ENCODE data around the gene PIGR.

PIGR gene

GRCh38 chr1:206907304-206907991 is 38.8 kb downstream of the PIGR start:
- DNase-seq = no peak

DNA sequence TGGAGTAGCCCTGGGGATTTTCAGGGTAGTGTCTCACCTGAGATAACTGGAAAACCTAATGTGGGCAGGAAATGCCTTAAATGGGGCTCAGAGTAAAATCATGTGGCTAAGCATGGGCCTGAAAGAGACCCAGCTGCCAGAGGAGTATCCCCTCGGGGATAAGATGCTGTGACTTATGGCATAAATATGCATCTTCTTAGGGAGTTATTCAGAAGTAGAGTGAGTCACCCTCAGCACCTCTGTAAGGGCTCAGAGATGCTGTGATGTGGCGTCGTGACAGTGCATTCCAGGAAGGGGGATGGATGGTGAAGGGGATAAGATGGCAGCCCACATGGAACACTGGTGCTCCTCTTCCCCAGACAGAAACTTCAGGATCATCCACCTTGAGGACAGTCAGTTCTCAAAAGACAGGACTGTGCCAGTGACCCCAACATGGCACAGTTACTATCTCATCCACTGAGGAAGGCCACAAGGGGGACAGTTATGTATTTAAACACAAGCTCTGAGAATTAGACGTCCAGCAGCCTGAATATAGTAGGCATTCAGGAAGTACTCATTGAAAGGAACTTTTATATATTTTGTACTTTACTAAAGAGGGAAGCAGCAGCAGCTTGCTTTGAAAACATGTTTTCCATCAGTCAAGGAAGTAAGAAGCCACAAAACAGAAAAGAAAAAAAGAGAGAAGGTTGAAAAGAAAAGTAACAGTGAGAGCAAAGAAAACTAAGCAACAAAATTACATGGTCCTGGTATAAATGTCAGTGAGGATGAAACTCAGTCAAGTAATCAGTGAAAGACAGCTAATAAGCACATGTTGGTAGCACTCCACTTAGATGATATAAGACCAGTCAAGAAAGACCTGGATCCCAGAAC is 40.7 kb downstream of the PIGR start:
- no peak for DNase-seq

DNA sequence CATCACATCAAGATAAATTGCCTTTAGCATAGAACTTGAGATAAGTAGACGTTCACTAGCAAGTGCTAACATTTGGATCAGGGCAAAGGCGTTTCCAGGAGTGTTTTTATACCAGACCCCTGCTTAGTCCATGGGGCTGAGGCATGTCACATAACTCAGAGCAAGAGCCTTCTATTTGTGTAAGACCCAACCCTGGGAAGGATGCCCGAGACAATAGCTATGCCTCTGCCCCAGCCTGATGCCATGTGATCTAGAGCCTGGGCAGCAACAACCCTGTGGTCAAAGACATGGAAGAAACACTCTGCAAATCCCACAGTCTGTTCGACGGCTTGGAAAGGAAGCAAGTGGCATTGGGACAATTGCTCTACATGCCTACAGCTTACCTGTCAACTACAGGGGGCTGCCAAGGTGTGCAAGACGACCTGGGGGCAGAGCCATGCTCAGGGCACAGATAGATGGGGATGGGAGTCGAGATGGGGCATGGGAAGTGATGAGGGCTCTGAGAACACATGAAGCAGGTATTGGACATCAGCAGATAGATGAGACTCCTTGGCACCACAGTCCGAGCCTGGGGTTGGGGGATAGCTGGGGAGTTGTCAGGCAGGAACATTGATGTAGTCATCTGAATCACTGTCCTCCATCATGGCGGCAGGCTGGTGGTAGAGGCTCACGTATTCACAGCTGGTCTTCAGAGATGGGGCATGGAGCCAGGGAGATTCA is 41.7 kb downstream of the PIGR start:
- DNase-seq = no peak

DNA sequence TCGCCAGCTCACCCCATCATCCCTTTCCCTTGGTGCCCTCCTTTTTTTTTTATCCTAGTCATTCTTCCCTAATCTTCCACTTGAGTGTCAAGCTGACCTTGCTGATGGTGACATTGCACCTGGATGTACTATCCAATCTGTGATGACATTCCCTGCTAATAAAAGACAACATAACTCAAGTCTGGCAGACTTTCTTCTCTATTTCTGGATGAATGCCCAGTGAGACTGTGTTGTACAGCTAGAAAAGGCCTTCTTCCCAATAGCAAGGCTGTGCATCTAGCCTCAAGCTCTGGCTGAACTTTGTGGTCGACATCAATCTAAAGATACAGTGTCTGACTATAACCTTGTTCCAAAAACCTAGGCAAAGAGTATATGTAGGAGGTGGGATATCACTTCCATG is 42.6 kb downstream of the PIGR start:
- DNase-seq = no peak

- no peak for DNase-seq
These were observed 43.6 kb downstream of the PIGR start for GRCh38 chr1:206902702-206903101.

DNA sequence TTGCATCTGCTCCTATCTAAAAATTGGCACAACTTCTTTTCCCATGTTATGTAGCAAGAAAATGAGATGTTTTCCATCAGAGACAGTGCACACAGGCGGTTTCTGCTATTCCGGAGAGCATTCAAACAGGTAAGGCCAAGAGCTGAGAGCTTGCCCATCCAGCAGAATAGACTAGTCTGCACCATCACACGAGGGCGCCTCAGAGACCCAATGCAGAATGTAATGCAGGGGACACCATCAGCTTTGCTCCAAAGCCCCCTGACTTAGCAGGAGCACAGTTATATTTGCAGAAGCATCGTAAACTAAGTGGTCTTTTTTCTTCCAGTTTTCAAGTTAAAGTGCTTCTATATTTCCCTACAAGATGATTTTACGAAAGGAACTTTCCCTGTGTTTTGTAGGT is 44.3 kb downstream of the PIGR start:
- DNase-seq = no peak

GRCh38 chr1:206900149-206900548 is 46.1 kb downstream of the PIGR start:
- no peak for DNase-seq

DNA sequence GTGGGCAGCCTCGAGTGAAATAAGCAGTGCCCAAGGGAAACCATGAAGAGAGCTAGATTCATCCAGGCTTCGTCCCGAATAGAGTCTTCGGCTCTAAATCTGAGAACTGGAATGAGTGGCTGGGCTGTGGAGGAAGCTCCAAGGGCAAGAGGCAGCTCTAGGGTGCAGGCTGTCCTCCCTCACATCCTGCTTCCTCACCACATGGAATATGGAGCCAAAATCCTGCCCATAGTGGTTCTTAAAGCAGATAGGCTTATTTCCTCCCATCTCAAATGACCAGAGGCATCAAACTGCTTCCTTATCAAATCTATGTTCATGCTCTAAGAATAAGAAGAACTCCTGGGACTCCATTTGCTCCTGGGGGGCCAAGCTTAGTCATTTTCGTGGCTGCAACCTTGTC is 46.5 kb downstream of the PIGR start:
- DNase-seq = no peak

GRCh38 chr1:206898915-206899431 is 47.3 kb downstream of the PIGR start:
- DNase-seq = no peak

- DNase-seq = no peak
These were observed 48.0 kb downstream of the PIGR start for GRCh38 chr1:206898089-206898914.

GRCh38 chr1:206897175-206897574 is 49.1 kb downstream of the PIGR start, which contains the start of gene IL24:
TSS of gene IL24 (plus strand) at chr1:206897443. CDS start at chr1:206897833, 390 bp downstream.
- DNase-seq = no peak

DNA sequence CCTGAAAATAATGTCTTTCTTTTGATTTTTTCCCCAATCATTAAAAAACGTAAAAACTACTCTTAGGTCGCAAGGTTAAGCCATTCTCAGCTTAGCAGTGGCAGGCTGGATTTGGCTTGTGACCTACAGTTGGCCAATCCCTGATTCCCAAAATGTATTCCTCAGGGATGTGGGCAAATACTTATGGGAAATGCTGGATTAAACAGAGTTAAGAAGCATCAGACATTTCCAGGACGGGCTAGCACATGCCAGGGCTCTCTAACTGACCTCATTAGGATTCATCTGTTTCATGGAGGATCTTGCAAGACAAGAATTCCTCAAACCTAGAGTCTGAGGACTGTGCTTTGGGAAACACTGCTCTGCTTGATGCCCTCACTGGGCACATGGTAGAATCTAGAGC is 50.0 kb downstream of the PIGR start:
- DNase-seq = no peak

DNA sequence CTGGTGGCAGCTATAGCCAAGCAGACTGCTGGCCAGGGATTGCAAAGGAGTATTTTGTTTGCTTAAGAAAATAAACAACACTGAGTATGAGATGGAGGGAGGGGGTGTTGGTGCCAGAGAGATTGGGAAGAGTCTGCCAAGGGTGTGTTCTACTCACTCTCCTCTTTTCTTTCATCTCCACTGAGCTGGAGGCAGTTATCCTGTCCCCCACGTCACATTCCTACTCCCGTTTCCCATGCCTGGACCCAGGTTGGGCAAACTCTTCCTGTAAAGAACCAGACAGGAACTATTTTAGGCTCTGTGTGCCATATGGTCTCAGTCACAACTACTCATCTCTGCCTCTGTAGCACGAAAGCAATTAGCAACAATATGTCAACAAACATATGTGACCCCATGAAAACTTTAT is 50.4 kb downstream of the PIGR start:
- no peak for DNase-seq

- DNase-seq = no peak
These were observed 50.9 kb downstream of the PIGR start for GRCh38 chr1:206895325-206895724.

GRCh38 chr1:206893380-206893779 is 52.9 kb downstream of the PIGR start:
- no peak for DNase-seq

DNA sequence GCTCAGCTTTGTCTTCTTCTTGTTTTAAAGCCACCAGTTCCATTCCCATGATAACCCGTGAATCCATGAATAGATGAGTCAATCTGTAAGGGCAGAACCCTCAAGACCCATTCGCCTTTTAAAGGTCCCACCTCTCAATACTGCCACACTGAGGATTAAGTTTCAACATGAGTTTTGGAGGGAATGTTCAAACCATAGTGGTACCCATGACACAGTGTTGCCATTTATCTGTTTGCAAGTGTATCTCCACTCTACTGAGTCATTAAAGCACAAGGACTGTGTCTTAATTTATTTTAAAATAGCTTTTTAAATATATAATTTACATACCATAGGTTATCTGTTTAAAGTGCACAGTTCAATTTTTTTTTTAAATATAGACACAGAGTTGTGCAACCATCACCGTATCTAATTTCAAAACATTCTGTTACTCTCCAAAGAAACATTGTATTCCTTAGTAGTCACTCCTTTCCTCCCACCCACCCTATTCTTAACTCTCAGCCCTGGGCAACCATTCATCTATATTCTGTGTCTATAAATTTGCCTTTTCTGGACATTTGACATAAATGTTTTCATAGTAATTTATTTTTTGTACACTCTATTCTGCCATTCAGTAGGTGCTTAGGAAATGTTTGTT is 53.8 kb downstream of the PIGR start:
- no peak for DNase-seq

DNA sequence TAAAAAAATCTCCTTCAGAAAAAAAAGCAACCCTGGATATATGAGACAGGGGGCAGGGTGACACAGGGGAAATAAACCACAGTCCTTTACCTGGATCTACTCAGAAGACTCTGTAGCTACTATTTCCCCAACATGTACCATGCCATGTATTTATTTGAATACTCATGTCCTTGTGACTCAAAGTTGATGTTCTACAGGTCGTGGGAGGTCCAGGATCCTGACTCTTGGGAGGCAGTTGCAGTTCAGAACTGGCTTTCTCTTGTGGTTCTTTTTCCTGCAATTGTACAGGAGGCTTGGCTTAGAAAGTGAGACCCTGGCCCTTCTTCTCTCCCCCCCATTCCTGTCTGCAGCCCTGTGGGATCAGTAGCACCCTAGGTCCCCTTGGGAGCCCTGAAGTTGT is 54.9 kb downstream of the PIGR start:
- DNase-seq = no peak

GRCh38 chr1:206890125-206891060 is 55.9 kb downstream of the PIGR start:
- peak; percentile 89 for DNase-seq

GRCh38 chr1:206887701-206888100 is 58.6 kb downstream of the PIGR start:
- DNase-seq = no peak

DNA sequence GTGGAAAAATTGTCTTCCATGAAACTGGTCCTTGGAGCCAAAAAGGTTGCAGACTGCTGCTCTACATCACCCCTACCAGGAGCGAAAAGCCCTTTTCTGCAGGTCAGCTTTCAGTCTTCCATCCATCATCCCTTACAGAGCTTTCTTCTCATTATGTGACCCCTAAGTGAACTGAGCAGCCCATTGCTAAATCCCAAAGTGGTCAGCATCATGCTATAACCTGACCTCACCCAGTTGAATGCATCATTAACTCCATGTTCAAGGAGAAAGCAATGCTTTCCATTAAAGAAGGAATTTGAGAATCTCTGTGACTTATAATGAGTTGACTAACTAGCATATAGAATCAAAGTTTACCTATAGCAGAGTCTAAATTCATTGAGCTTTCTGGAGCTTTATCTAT is 59.4 kb downstream of the PIGR start:
- no peak for DNase-seq

All from suppressor macrophage treated with lipopolysaccharide for 4 hours (primary cell).